ENCODE data around the gene VPS37B. TPM values are rescaled to one million over a fixed set of nuclear protein-coding genes. Genes with fewer than 3 reads are reported as not detected.
"Not testable (repeated sequence)": the region's sequence is repeated elsewhere in the genome, so short reads cannot be mapped to it uniquely, and the experiment has no call there.

The VPS37B gene
- total and polyA plus RNA-seq, 2 experiments from 2014 or later, result 31.7 to 47.3 TPM

DNA sequence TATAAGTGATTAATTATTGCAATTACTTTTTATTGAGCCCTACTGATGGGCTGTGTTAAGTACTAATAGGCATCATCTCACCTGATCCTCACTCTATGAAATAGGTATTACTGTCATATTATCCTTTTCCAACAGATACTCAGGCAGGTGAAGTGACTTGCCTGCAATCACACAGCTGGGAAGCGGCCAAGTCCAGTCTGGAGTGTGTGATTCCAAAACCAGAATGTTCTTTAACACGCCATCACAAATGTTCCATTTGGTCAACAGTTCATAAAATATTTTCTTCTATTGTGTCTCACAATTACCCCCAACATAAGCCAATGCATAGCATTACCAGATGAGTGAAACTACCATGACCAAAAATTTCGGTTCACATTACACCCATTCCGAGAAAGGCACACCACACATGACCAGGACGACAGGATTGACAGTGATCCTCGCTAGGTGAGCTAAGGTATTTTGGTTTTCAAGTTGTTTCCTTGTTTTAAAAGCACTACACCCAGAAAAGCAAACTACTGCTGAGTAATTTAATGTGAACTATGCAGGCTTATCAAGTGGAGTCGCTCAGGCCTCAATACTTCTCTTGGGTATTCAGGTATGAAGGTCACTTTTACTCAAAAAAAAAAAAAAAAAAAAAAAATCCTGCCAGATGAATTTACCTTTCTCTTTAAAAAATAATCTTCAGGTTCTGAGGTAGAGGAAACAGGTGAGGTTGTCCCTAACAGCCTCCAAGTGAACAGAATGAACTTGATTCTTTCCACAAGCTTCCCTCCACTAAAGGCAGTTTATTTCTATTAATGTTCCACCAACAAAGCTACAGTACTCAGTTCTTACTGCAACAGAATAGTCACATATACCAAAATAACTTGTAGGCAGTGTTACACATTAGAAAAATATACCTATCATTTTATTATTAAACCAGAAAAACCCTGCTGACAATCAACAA is 2.4 kb downstream of the VPS37B start:
- Histone ChIP-seq H3K27me3 (no peaks in the 10 kb centered on the region), H3K4me1 (ENCODE audit: low read depth) (peaks cover 45% of the 10 kb centered on the region), H3K36me3 (no peaks in the 10 kb centered on the region), H3K9me3 (ENCODE audit: low read depth) (no peaks in the 10 kb centered on the region), H3K27ac (peak overlapping the region; percentile 99), H3K4me3 (no peak overlapping the region)
- DNase-seq (ENCODE audit: low read depth in 1 of 2, low spot score in 1 of 2), result no peak
- TF ChIP-seq, protein P1, sequence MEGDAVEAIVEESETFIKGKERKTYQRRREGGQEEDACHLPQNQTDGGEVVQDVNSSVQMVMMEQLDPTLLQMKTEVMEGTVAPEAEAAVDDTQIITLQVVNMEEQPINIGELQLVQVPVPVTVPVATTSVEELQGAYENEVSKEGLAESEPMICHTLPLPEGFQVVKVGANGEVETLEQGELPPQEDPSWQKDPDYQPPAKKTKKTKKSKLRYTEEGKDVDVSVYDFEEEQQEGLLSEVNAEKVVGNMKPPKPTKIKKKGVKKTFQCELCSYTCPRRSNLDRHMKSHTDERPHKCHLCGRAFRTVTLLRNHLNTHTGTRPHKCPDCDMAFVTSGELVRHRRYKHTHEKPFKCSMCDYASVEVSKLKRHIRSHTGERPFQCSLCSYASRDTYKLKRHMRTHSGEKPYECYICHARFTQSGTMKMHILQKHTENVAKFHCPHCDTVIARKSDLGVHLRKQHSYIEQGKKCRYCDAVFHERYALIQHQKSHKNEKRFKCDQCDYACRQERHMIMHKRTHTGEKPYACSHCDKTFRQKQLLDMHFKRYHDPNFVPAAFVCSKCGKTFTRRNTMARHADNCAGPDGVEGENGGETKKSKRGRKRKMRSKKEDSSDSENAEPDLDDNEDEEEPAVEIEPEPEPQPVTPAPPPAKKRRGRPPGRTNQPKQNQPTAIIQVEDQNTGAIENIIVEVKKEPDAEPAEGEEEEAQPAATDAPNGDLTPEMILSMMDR (IDR thresholded peaks at IDR 0.05; ENCODE audit: low read depth, low read length), result no peak

GRCh38 chr12:122892724-122893123 is 3.2 kb downstream of the VPS37B start:
- not testable (repeated sequence) for H3K4me3 ChIP-seq; H3K9me3 ChIP-seq (ENCODE audit: low read depth); H3K36me3 ChIP-seq; DNase-seq (ENCODE audit: low read depth in 1 of 2, low spot score in 1 of 2); H3K27me3 ChIP-seq
- Histone ChIP-seq H3K27ac (peak overlapping the region; percentile 99), H3K4me1 (ENCODE audit: low read depth) (peaks cover 50% of the 10 kb centered on the region)

GRCh38 chr12:122891661-122892525 is 4.0 kb downstream of the VPS37B start:
- peak; percentile 53 to 85 for DNase-seq (ENCODE audit: low read depth in 1 of 2, low spot score in 1 of 2)
- peak overlapping the region; percentile 99 for H3K27ac ChIP-seq
- H3K4me1 ChIP-seq (ENCODE audit: low read depth), result peaks cover 54% of the 10 kb centered on the region
- no peaks in the 10 kb centered on the region for H3K36me3 ChIP-seq
- H3K27me3 ChIP-seq, result no peaks in the 10 kb centered on the region
- H3K4me3 ChIP-seq, result peak overlapping the region; percentile 15
- H3K9me3 ChIP-seq (ENCODE audit: low read depth), result no peaks in the 10 kb centered on the region
- TF ChIP-seq, protein P1 (IDR thresholded peaks at IDR 0.05; ENCODE audit: low read depth, low read length), result no peak

- no peak for DNase-seq (ENCODE audit: low read depth in 1 of 2, low spot score in 1 of 2)
- Histone ChIP-seq H3K9me3 (ENCODE audit: low read depth) (no peaks in the 10 kb centered on the region), H3K27me3 (no peaks in the 10 kb centered on the region), H3K4me3 (no peak overlapping the region), H3K27ac (peak overlapping the region; percentile 99), H3K36me3 (no peaks in the 10 kb centered on the region), H3K4me1 (ENCODE audit: low read depth) (peaks cover 55% of the 10 kb centered on the region)
- TF ChIP-seq, protein P1 (IDR thresholded peaks at IDR 0.05; ENCODE audit: low read depth, low read length), result no peak
Observed at GRCh38 chr12:122889761-122890520, 6.0 kb downstream of the VPS37B start.

DNA sequence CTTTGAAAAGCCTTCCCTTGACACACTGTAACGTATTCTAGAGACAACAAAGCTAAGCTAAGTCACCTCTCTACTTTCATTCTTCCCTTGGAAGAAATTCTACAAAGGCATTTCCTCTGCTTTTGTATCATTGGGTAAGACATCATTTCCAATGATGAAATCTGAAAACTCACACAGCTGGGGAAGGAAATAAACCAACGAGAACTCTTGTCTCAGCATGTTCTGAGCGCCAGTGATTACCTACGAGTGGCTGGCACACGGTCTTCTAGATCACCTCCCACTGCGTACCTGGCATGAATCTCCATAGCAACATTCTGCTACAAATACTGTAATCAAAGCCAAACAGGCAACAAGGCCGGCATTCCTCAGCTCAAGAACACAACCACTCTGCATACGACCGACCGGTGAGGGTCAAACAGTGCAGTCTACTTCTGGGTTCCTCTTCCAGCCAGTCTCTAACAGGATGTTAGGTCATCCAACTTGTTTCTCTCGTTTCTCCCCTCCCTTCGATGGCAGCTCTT is 7.6 kb downstream of the VPS37B start:
- Histone ChIP-seq H3K4me3 (no peak overlapping the region), H3K9me3 (ENCODE audit: low read depth) (no peaks in the 10 kb centered on the region), H3K27me3 (no peaks in the 10 kb centered on the region), H3K27ac (peak overlapping the region; percentile 66), H3K4me1 (ENCODE audit: low read depth) (peaks cover 41% of the 10 kb centered on the region), H3K36me3 (no peaks in the 10 kb centered on the region)
- TF ChIP-seq, protein P1 (IDR thresholded peaks at IDR 0.05; ENCODE audit: low read depth, low read length), result no peak
- DNase-seq (ENCODE audit: low read depth in 1 of 2, low spot score in 1 of 2), result peak in 1 of 2 donors; percentile 82
